Measurements from ENCODE around the gene SSBP3. TPM values are rescaled to one million over a fixed set of nuclear protein-coding genes. Genes with fewer than 3 reads are reported as not detected.

Gene SSBP3
- total RNA-seq, 2 donors from 2014 or later: 59.0 to 92.1 TPM

- H3K27ac Mint-ChIP-seq: peak overlapping the region; percentile 73 to 90
- peaks cover 24 to 33% of the 10 kb centered on the region in 2 donors for H3K4me1 Mint-ChIP-seq (ENCODE audit: low read depth in 2 of 2)
- H3K36me3 Mint-ChIP-seq: no peaks in the 10 kb centered on the region
- H3K4me3 Mint-ChIP-seq: peak overlapping the region; percentile 67
- peak; percentile 7 to 56 for ATAC-seq
- H3K9me3 Mint-ChIP-seq: no peaks in the 10 kb centered on the region
- no peaks in the 10 kb centered on the region for H3K27me3 Mint-ChIP-seq
- no peak for DNase-seq (ENCODE audit: low spot score)
These were observed 176.8 kb downstream of the SSBP3 start for GRCh38 chr1:54229281-54229891.

- no peaks in the 10 kb centered on the region for H3K27me3 Mint-ChIP-seq
- H3K27ac Mint-ChIP-seq: peak overlapping the region; percentile 73 to 90
- H3K4me3 Mint-ChIP-seq: no peak overlapping the region
- H3K9me3 Mint-ChIP-seq: no peaks in the 10 kb centered on the region
- H3K4me1 Mint-ChIP-seq (ENCODE audit: low read depth in 2 of 2): peaks cover 24 to 33% of the 10 kb centered on the region in 2 donors
- no peaks in the 10 kb centered on the region for H3K36me3 Mint-ChIP-seq
- ATAC-seq (no peak), DNase-seq (ENCODE audit: low spot score) (no peak)
These were observed 177.5 kb downstream of the SSBP3 start for GRCh38 chr1:54228638-54229079.

- no peaks in the 10 kb centered on the region for H3K36me3 Mint-ChIP-seq
- H3K27me3 Mint-ChIP-seq: no peaks in the 10 kb centered on the region
- H3K9me3 Mint-ChIP-seq: no peaks in the 10 kb centered on the region
- peaks cover 24 to 33% of the 10 kb centered on the region in 2 donors for H3K4me1 Mint-ChIP-seq (ENCODE audit: low read depth in 2 of 2)
- DNase-seq (ENCODE audit: low spot score): no peak
- no peak for ATAC-seq
- H3K4me3 Mint-ChIP-seq: no peak overlapping the region
- peak overlapping the region; percentile 16 to 80 for H3K27ac Mint-ChIP-seq
These were observed 178.3 kb downstream of the SSBP3 start for GRCh38 chr1:54227891-54228310.

GRCh38 chr1:54227091-54227602 lies 179.0 kb downstream of the SSBP3 start:
- Mint-ChIP-seq H3K27me3 (no peaks in the 10 kb centered on the region), H3K4me3 (no peak overlapping the region), H3K4me1 (ENCODE audit: low read depth in 2 of 2) (peaks cover 24 to 38% of the 10 kb centered on the region in 2 donors), H3K9me3 (no peaks in the 10 kb centered on the region), H3K27ac (peak overlapping the region; percentile 16 to 80), H3K36me3 (no peaks in the 10 kb centered on the region)
- ATAC-seq (no peak), DNase-seq (ENCODE audit: low spot score) (no peak)

- no peaks in the 10 kb centered on the region for H3K9me3 Mint-ChIP-seq
- H3K36me3 Mint-ChIP-seq: no peaks in the 10 kb centered on the region
- peaks cover 18 to 37% of the 10 kb centered on the region in 2 donors for H3K4me1 Mint-ChIP-seq (ENCODE audit: low read depth in 2 of 2)
- DNase-seq (ENCODE audit: low spot score) (no peak), ATAC-seq (no peak)
- H3K27ac Mint-ChIP-seq: peak overlapping the region; percentile 2 to 63
- no peak overlapping the region for H3K4me3 Mint-ChIP-seq
- no peaks in the 10 kb centered on the region for H3K27me3 Mint-ChIP-seq
These were observed 180.1 kb downstream of the SSBP3 start for GRCh38 chr1:54225986-54226559.

- no peak overlapping the region for H3K4me3 Mint-ChIP-seq
- H3K36me3 Mint-ChIP-seq: no peaks in the 10 kb centered on the region
- H3K27ac Mint-ChIP-seq: peak overlapping the region; percentile 2 to 63
- no peaks in the 10 kb centered on the region for H3K9me3 Mint-ChIP-seq
- H3K27me3 Mint-ChIP-seq: no peaks in the 10 kb centered on the region
- no peak for DNase-seq (ENCODE audit: low spot score)
- H3K4me1 Mint-ChIP-seq (ENCODE audit: low read depth in 2 of 2): peaks cover 11 to 30% of the 10 kb centered on the region in 2 donors
- ATAC-seq: no peak
These were observed 180.8 kb downstream of the SSBP3 start for GRCh38 chr1:54225378-54225777.

GRCh38 chr1:54224233-54224632 lies 182.0 kb downstream of the SSBP3 start:
- no peak overlapping the region for H3K4me3 Mint-ChIP-seq
- no peaks in the 10 kb centered on the region for H3K36me3 Mint-ChIP-seq
- H3K4me1 Mint-ChIP-seq (ENCODE audit: low read depth in 2 of 2): peaks cover 4 to 24% of the 10 kb centered on the region in 2 donors
- no peaks in the 10 kb centered on the region for H3K27me3 Mint-ChIP-seq
- no peak for DNase-seq (ENCODE audit: low spot score)
- ATAC-seq: no peak
- H3K9me3 Mint-ChIP-seq: no peaks in the 10 kb centered on the region
- H3K27ac Mint-ChIP-seq: peak overlapping the region in 1 of 2 donors; percentile 78

- Mint-ChIP-seq H3K27ac (peak overlapping the region in 1 of 2 donors; percentile 78), H3K27me3 (no peaks in the 10 kb centered on the region)
These were observed 182.6 kb downstream of the SSBP3 start for GRCh38 chr1:54223441-54224202.

GRCh38 chr1:54222711-54223110 lies 183.5 kb downstream of the SSBP3 start:
- peak overlapping the region in 1 of 2 donors; percentile 41 for H3K27ac Mint-ChIP-seq
- H3K4me1 Mint-ChIP-seq (ENCODE audit: low read depth in 2 of 2): peaks cover 0 to 27% of the 10 kb centered on the region in 2 donors
- H3K27me3 Mint-ChIP-seq: no peaks in the 10 kb centered on the region

More at GRCh38 chr1:54223441-54224202, 182.6 kb downstream of the SSBP3 start:
- H3K4me1 Mint-ChIP-seq (ENCODE audit: low read depth in 2 of 2): peaks cover 0 to 23% of the 10 kb centered on the region in 2 donors
- no peak for DNase-seq (ENCODE audit: low spot score)
- peak in 1 of 2 donors; percentile 2 for ATAC-seq
- H3K36me3 Mint-ChIP-seq: no peaks in the 10 kb centered on the region
- H3K4me3 Mint-ChIP-seq: no peak overlapping the region
- H3K9me3 Mint-ChIP-seq: no peaks in the 10 kb centered on the region

GRCh38 chr1:54221867-54222484 lies 184.2 kb downstream of the SSBP3 start:
- no peak for DNase-seq (ENCODE audit: low spot score)
- H3K27me3 Mint-ChIP-seq: no peaks in the 10 kb centered on the region
- no peak for ATAC-seq
- H3K36me3 Mint-ChIP-seq: peaks cover 8% of the 10 kb centered on the region
- no peak overlapping the region for H3K4me3 Mint-ChIP-seq
- peak overlapping the region; percentile 26 to 41 for H3K27ac Mint-ChIP-seq
- peaks cover 4 to 29% of the 10 kb centered on the region in 2 donors for H3K4me1 Mint-ChIP-seq (ENCODE audit: low read depth in 2 of 2)
- H3K9me3 Mint-ChIP-seq: no peaks in the 10 kb centered on the region

More at GRCh38 chr1:54222711-54223110, 183.5 kb downstream of the SSBP3 start:
- ATAC-seq: no peak
- no peaks in the 10 kb centered on the region for H3K9me3 Mint-ChIP-seq
- peaks cover 1% of the 10 kb centered on the region for H3K36me3 Mint-ChIP-seq
- no peak for DNase-seq (ENCODE audit: low spot score)
- H3K4me3 Mint-ChIP-seq: no peak overlapping the region

GRCh38 chr1:54221113-54221834 lies 184.9 kb downstream of the SSBP3 start:
- no peaks in the 10 kb centered on the region for H3K27me3 Mint-ChIP-seq
- ATAC-seq: no peak
- H3K4me3 Mint-ChIP-seq: no peak overlapping the region
- peak overlapping the region; percentile 26 to 41 for H3K27ac Mint-ChIP-seq
- H3K4me1 Mint-ChIP-seq (ENCODE audit: low read depth in 2 of 2): peaks cover 4 to 29% of the 10 kb centered on the region in 2 donors
- DNase-seq (ENCODE audit: low spot score): no peak
- H3K9me3 Mint-ChIP-seq: no peaks in the 10 kb centered on the region
- peaks cover 12% of the 10 kb centered on the region for H3K36me3 Mint-ChIP-seq

- Mint-ChIP-seq H3K4me3 (no peak overlapping the region), H3K27ac (peak overlapping the region; percentile 59 to 79), H3K4me1 (ENCODE audit: low read depth in 2 of 2) (peaks cover 4 to 24% of the 10 kb centered on the region in 2 donors), H3K36me3 (peaks cover 13% of the 10 kb centered on the region), H3K27me3 (no peaks in the 10 kb centered on the region), H3K9me3 (no peaks in the 10 kb centered on the region)
- DNase-seq (ENCODE audit: low spot score): no peak
- no peak for ATAC-seq
These were observed 186.0 kb downstream of the SSBP3 start for GRCh38 chr1:54220004-54220811.

All from natural killer cell treated with Interleukin-12 subunit alpha and Interleukin-12 subunit beta and Interleukin-15 and Interleukin-18, amount 100 ng/mL, for 72 hours (primary cell).